ENCODE data around the gene PSMB7. TPM values are rescaled to one million over a fixed set of nuclear protein-coding genes. Genes with fewer than 3 reads are reported as not detected.

Gene PSMB7
- total and polyA plus RNA-seq, 2 of the 8 experiments (the other 6 are each of a cell fraction or from before 2014, with no cell fraction given) = 222 to 357 TPM

DNA sequence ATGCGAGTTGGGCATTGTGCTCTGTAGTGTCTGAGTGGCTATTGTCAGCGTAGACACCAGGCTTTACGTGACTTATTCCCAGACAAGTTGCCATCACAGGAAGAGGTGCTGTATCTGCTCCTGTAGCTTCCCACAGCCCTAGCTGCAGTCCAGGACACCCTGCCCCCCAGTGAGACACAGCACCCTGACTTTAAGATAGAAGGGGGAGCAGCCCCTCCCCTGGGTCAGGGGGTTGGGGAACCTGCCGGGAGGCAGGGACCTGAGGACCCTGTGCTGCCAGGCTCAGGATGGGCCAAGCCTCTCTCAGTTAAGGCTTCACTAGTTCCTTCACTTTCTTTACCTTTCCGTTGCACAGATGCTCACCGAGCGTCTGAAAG is 82.1 kb downstream of the PSMB7 start:
- no peak overlapping the region for H4K8ac ChIP-seq (ENCODE audit: extremely low read depth, insufficient read depth, low read length)
- H3K36me3 ChIP-seq (ENCODE audit: control insufficient read depth in 2 of 4, insufficient read depth in 4 of 4, low read length in 3 of 4) = no peaks in the 10 kb centered on the region
- no peak overlapping the region for H3K4me2 ChIP-seq (ENCODE audit: insufficient read depth in 1 of 2, low read depth in 2 of 2, low read length in 2 of 2)
- POLR2A ChIA-PET (ENCODE audit: partially characterized antibody) = interaction anchor here (0.6 to 1.6 kb wide), 2 partner anchors 10 to 11 kb away, joined by 3 read pairs; no protein-coding TSS in a partner anchor
- H2BK12ac ChIP-seq (ENCODE audit: low read depth, low read length) = no peak overlapping the region
- H3K4ac ChIP-seq (replicated peaks; ENCODE audit: insufficient read length, low read depth, low read length) = no peak overlapping the region
- no peaks in the 10 kb centered on the region for H3K4me1 ChIP-seq (replicated peaks in 1 of 4; ENCODE audit: control insufficient read depth in 3 of 4, insufficient read depth in 4 of 4, low read length in 3 of 4)
- H2AFZ ChIP-seq (ENCODE audit: low read length) = no peak overlapping the region
- no peak overlapping the region for H3K23ac ChIP-seq (ENCODE audit: insufficient read length)
- no peaks in the 10 kb centered on the region for H3K79me1 ChIP-seq (ENCODE audit: low read depth, low read length)
- no peak overlapping the region for H3K56ac ChIP-seq (replicated peaks; ENCODE audit: insufficient read length, low read depth, low read length)
- no peak overlapping the region for H3K27ac ChIP-seq (ENCODE audit: low read depth, low read length)
- no peak overlapping the region for H4K5ac ChIP-seq (ENCODE audit: insufficient read length, low read depth, low read length)
- no peaks in the 10 kb centered on the region; the same call in 1 of the 2 replicates for H3K23me2 ChIP-seq (ENCODE audit: low read depth, low read length)
- no peak overlapping the region for H3K9ac ChIP-seq (replicated peaks in 1 of 4; ENCODE audit: extremely low read depth in 1 of 4, low read depth in 3 of 4, low read length in 3 of 4)
- no peaks in the 10 kb centered on the region; a peak in 2 of 4 replicates for H3K9me3 ChIP-seq (ENCODE audit: insufficient read depth in 2 of 2, low read depth in 1 of 2, low read length in 1 of 2)
- no peak overlapping the region; the same call in 1 of the 2 replicates for H2BK5ac ChIP-seq (ENCODE audit: low read depth, low read length)
- CTCF ChIA-PET (ENCODE audit: partially characterized antibody) = interaction anchor here (0.6 to 3.9 kb wide), 6 partner anchors 9 to 206 kb away, joined by 3 to 13 read pairs (median 4); no protein-coding TSS in a partner anchor
- no peaks in the 10 kb centered on the region for H3K79me2 ChIP-seq (ENCODE audit: control insufficient read depth in 1 of 2, insufficient read depth in 2 of 2, low read length in 2 of 2)
- no peaks in the 10 kb centered on the region for H3K27me3 ChIP-seq (replicated peaks in 1 of 4; ENCODE audit: control insufficient read depth in 3 of 4, extremely low read depth in 1 of 4, insufficient read depth in 3 of 4, low read length in 3 of 4)
- FAIRE-seq (no peak), DNase-seq (ENCODE audit: low read depth in 1 of 2, low spot score in 2 of 2) (no peak)
- H2BK120ac ChIP-seq (replicated peaks; ENCODE audit: low read depth, low read length) = no peak overlapping the region
- TF ChIP-seq SP1 (IDR thresholded peaks at IDR 0.05; ENCODE audit: low read depth, low read length) (no peak), BCL11A (IDR thresholded peaks at IDR 0.05; ENCODE audit: low read depth in 2 of 2, low read length in 2 of 2) (no peak), GABPA (IDR thresholded peaks at IDR 0.05; ENCODE audit: borderline replicate concordance, insufficient read depth, low read length) (no peak), KDM5A (IDR thresholded peaks at IDR 0.05; ENCODE audit: low read length) (no peak), SIRT6 (IDR thresholded peaks at IDR 0.05; ENCODE audit: low read length) (no peak), EZH2 (IDR thresholded peaks at IDR 0.05; ENCODE audit: low read depth, low read length, severe bottlenecking) (no peak), HDAC6 (IDR thresholded peaks at IDR 0.05; ENCODE audit: low read depth, low read length) (no peak), CEBPB (IDR thresholded peaks at IDR 0.05; ENCODE audit: low read depth, low read length) (no peak), JUN (IDR thresholded peaks at IDR 0.05; ENCODE audit: low read depth, low read length) (no peak), NRF1 (IDR thresholded peaks at IDR 0.05; ENCODE audit: low read depth, low read length) (no peak), CHD2 (IDR thresholded peaks at IDR 0.05; ENCODE audit: low read length) (no peak), GTF2F1 (IDR thresholded peaks at IDR 0.05; ENCODE audit: borderline replicate concordance, low read depth, low read length) (no peak), KDM4A (IDR thresholded peaks at IDR 0.05; ENCODE audit: low read depth, low read length, severe bottlenecking) (no peak), CREB1 (IDR thresholded peaks at IDR 0.05) (no peak)
- no peak overlapping the region for H2BK15ac ChIP-seq (ENCODE audit: low read length)
- no peak overlapping the region for H2AK5ac ChIP-seq (ENCODE audit: low read depth, low read length)
- H3K4me3 ChIP-seq (ENCODE audit: extremely low read depth in 1 of 4, insufficient read depth in 2 of 4, low read depth in 3 of 4, low read length in 4 of 4) = no peak overlapping the region
- 88% methylated on average over 7 of the region's 7 CpGs; no CpG with 5 or more reads in 1 of the 2 experiments for WGBS, 2 experiments (ENCODE audit: extremely low coverage in 1 of 2, insufficient coverage in 1 of 2, insufficient read length in 1 of 2, insufficient replicate concordance in 2 of 2, low coverage in 1 of 2, low lambda C conversion rate in 2 of 2, missing lambda C conversion rate in 1 of 2)
- H3K14ac ChIP-seq (ENCODE audit: insufficient read length) = no peak overlapping the region
- H4K20me1 ChIP-seq (replicated peaks in 1 of 2; ENCODE audit: control insufficient read depth in 1 of 2, insufficient read depth in 2 of 2, low read length in 2 of 2) = peaks cover 0 to 3% of the 10 kb centered on the region in 2 experiments
- H2BK20ac ChIP-seq (ENCODE audit: low read length) = no peak overlapping the region
- H3K18ac ChIP-seq (ENCODE audit: extremely low read depth, low read length) = no peak overlapping the region
- no peak overlapping the region for H4K91ac ChIP-seq (replicated peaks; ENCODE audit: insufficient read length, low read length)

Data from H1 (cell line).